ENCODE measurements around the gene PLXND1.
"Not testable (repeated sequence)": the region's sequence is repeated elsewhere in the genome, so short reads cannot be mapped to it uniquely, and the experiment has no call there.

Gene PLXND1

GRCh38 chr3:129606636-129607390 lies at the start of gene PLXND1:
Gene PLXND1, minus strand, starts transcription at chr3:129606676. Its CDS starts 37 bp downstream, at chr3:129606639.
- DNase-seq: peak; percentile 85

- no peak for DNase-seq
Measured at GRCh38 chr3:129655291-129655700, 48.8 kb upstream of the PLXND1 start.

GRCh38 chr3:129654131-129654530 lies 47.7 kb upstream of the PLXND1 start:
- no peak for DNase-seq

GRCh38 chr3:129653019-129653418 lies 46.5 kb upstream of the PLXND1 start:
- no peak for DNase-seq

GRCh38 chr3:129651435-129652202 lies 45.1 kb upstream of the PLXND1 start:
- DNase-seq: no peak

GRCh38 chr3:129650256-129650872 lies 43.9 kb upstream of the PLXND1 start:
- peak; percentile 80 for DNase-seq

- no peak for DNase-seq
Measured at GRCh38 chr3:129648391-129648790, 41.9 kb upstream of the PLXND1 start.

GRCh38 chr3:129645286-129645685 lies 38.8 kb upstream of the PLXND1 start:
- DNase-seq: no peak

- no peak for DNase-seq
Measured at GRCh38 chr3:129644836-129645235, 38.4 kb upstream of the PLXND1 start.

GRCh38 chr3:129641567-129642260 lies 35.2 kb upstream of the PLXND1 start:
- not testable (repeated sequence) for DNase-seq

GRCh38 chr3:129640985-129641384 lies 34.5 kb upstream of the PLXND1 start:
- DNase-seq: not testable (repeated sequence)

GRCh38 chr3:129638481-129638880 lies 32.0 kb upstream of the PLXND1 start:
- no peak for DNase-seq

- DNase-seq: no peak
Measured at GRCh38 chr3:129636082-129636481, 29.6 kb upstream of the PLXND1 start.

GRCh38 chr3:129635656-129636055 lies 29.2 kb upstream of the PLXND1 start:
- no peak for DNase-seq

GRCh38 chr3:129633751-129634481 lies 27.4 kb upstream of the PLXND1 start:
- DNase-seq: no peak

GRCh38 chr3:129632977-129633376 lies 26.5 kb upstream of the PLXND1 start:
- no peak for DNase-seq

GRCh38 chr3:129632556-129632955 lies 26.1 kb upstream of the PLXND1 start:
- DNase-seq: no peak

- DNase-seq: no peak
Measured at GRCh38 chr3:129632056-129632455, 25.6 kb upstream of the PLXND1 start.

GRCh38 chr3:129629011-129629410 lies 22.5 kb upstream of the PLXND1 start:
- DNase-seq: no peak

GRCh38 chr3:129628169-129628522 lies 21.7 kb upstream of the PLXND1 start:
- DNase-seq: no peak

- DNase-seq: peak; percentile 88
Measured at GRCh38 chr3:129627350-129628168, 21.1 kb upstream of the PLXND1 start.

All from left hindlimb (tissue), 1 donor.